MM.1S (cell line): ENCODE measurements around the gene ASIC2.

ENCODE experiments used
- DNase-seq: peaks from one replicate; pipeline ENCODE4 v3.0.0-alpha.2; 2015
- H2AFZ ChIP-seq: fragments of 300-600 bp; sonication (generic); 2 replicates; pipeline ENCODE4 v1.6.0; 2016; ENCODE audit warnings: antibody characterized with exemption, low read length
- H3F3A ChIP-seq: fragments of 300-600 bp; sonication (generic); 2 replicates; pipeline ENCODE4 v1.6.1; 2016; ENCODE audit warnings: mild to moderate bottlenecking, antibody characterized with exemption, low read length, moderate library complexity, mixed read lengths; ENCODE audit not compliant: insufficient read depth
- H3K27ac ChIP-seq: fragments of 300-600 bp; sonication (generic); 2 replicates; pipeline ENCODE4 v1.5.1; 2016; ENCODE audit warnings: mild to moderate bottlenecking, low read length
- H3K27me3 ChIP-seq: fragments of 300-600 bp; sonication (generic); replicated peaks from 2 replicates; pipeline ENCODE4 v1.6.0; 2016; ENCODE audit warnings: low read length; ENCODE audit not compliant: insufficient read depth
- H3K36me3 ChIP-seq: fragments of 300-600 bp; sonication (generic); replicated peaks from 2 replicates; pipeline ENCODE4 v1.6.1; 2016; ENCODE audit warnings: mild to moderate bottlenecking, low read length, mixed read lengths; ENCODE audit not compliant: insufficient read depth
- H3K4me1 ChIP-seq: fragments of 300-600 bp; sonication (generic); 2 replicates; pipeline ENCODE4 v1.6.1; 2016; ENCODE audit warnings: low read length, mixed read lengths
- H3K4me2 ChIP-seq: fragments of 300-600 bp; sonication (generic); 2 replicates; pipeline ENCODE4 v1.6.0; 2016; ENCODE audit warnings: low read depth, low read length
- H3K4me3 ChIP-seq: fragments of 300-600 bp; sonication (generic); 2 replicates; pipeline ENCODE4 v1.5.1; 2016; ENCODE audit warnings: low read length, mixed read lengths
- H3K79me2 ChIP-seq: fragments of 300-600 bp; sonication (generic); 2 replicates; pipeline ENCODE4 v1.6.1; 2016; ENCODE audit warnings: mixed run types, low read length, mixed read lengths
- H3K9ac ChIP-seq: fragments of 300-600 bp; sonication (generic); 2 replicates; pipeline ENCODE4 v1.6.1; 2016; ENCODE audit warnings: low read length, mixed read lengths
- H3K9me2 ChIP-seq: fragments of 300-600 bp; sonication (generic); replicated peaks from 2 replicates; pipeline ENCODE4 v1.6.1; 2016; ENCODE audit warnings: mild to moderate bottlenecking, low read length, mixed read lengths; ENCODE audit not compliant: insufficient read depth
- H3K9me3 ChIP-seq: fragments of 300-600 bp; sonication (generic); replicated peaks from 2 replicates; pipeline ENCODE4 v1.6.1; 2016; ENCODE audit warnings: mild to moderate bottlenecking, low read length, mixed read lengths; ENCODE audit not compliant: insufficient read depth
- H4K20me1 ChIP-seq: fragments of 300-600 bp; sonication (generic); 2 replicates; pipeline ENCODE4 v1.6.1; 2016; ENCODE audit warnings: mild to moderate bottlenecking, low read length, moderate library complexity, mixed read lengths; ENCODE audit not compliant: insufficient read depth
- CTCF ChIP-seq: fragments of 300-600 bp; sonication (generic); IDR thresholded peaks from 2 replicates; pipeline ENCODE4 v1.5.1; 2016; ENCODE audit warnings: antibody characterized with exemption, low read length, mixed read lengths
- EZH2 ChIP-seq: fragments of 300-600 bp; sonication (generic); optimal IDR thresholded peaks from 2 replicates; pipeline ENCODE3; 2017; ENCODE audit warnings: low read depth, mild to moderate bottlenecking, antibody characterized with exemption, low read length, mixed read lengths
- EZH2phosphoT487 ChIP-seq: fragments of 300-600 bp; sonication (generic); IDR thresholded peaks from 2 replicates; pipeline ENCODE4 v1.6.1; 2018; ENCODE audit warnings: antibody characterized with exemption, low read length

Gene ASIC2

GRCh38 chr17:33335491-33336173, 42.5 kb upstream of the ASIC2 start:
- H3K4me2 ChIP-seq = no peak overlapping the region
- H3K9me2 ChIP-seq = no peaks in the 10 kb centered on the region
- no peaks in the 10 kb centered on the region for H3K79me2 ChIP-seq
- no peaks in the 10 kb centered on the region for H3K9me3 ChIP-seq
- H4K20me1 ChIP-seq = no peaks in the 10 kb centered on the region
- H3K4me1 ChIP-seq = no peaks in the 10 kb centered on the region
- no peak overlapping the region for H3K9ac ChIP-seq
- no peak overlapping the region for H3K27ac ChIP-seq
- DNase-seq = no peak
- H3K36me3 ChIP-seq = no peaks in the 10 kb centered on the region
- H2AFZ ChIP-seq = no peak overlapping the region
- TF ChIP-seq EZH2phosphoT487 = no peak
- no peak for TF ChIP-seq CTCF
- TF ChIP-seq EZH2 = no peak
- H3K27me3 ChIP-seq = no peaks in the 10 kb centered on the region
- H3K4me3 ChIP-seq = no peak overlapping the region
- no peaks in the 10 kb centered on the region for H3F3A ChIP-seq

- H3K27ac ChIP-seq = no peak overlapping the region
- no peak for TF ChIP-seq CTCF
- no peak for TF ChIP-seq EZH2phosphoT487
- no peak for DNase-seq
- H3K4me3 ChIP-seq = no peak overlapping the region
- no peak overlapping the region for H2AFZ ChIP-seq
- H3K4me2 ChIP-seq = no peak overlapping the region
- no peak overlapping the region for H3K9ac ChIP-seq
- H3K27me3 ChIP-seq = no peaks in the 10 kb centered on the region
- no peaks in the 10 kb centered on the region for H3K36me3 ChIP-seq
- H3K9me2 ChIP-seq = no peaks in the 10 kb centered on the region
- no peaks in the 10 kb centered on the region for H3K9me3 ChIP-seq
- no peaks in the 10 kb centered on the region for H4K20me1 ChIP-seq
- no peaks in the 10 kb centered on the region for H3K4me1 ChIP-seq
- no peaks in the 10 kb centered on the region for H3K79me2 ChIP-seq
- no peaks in the 10 kb centered on the region for H3F3A ChIP-seq
Measured at GRCh38 chr17:33334703-33335102, 41.6 kb upstream of the ASIC2 start.

GRCh38 chr17:33330877-33331276, 37.8 kb upstream of the ASIC2 start:
- Histone ChIP-seq H3F3A (no peaks in the 10 kb centered on the region), H3K27ac (no peak overlapping the region), H3K79me2 (no peaks in the 10 kb centered on the region), H3K4me1 (no peaks in the 10 kb centered on the region), H3K4me3 (no peak overlapping the region), H3K27me3 (no peaks in the 10 kb centered on the region), H2AFZ (no peak overlapping the region), H3K9me3 (no peaks in the 10 kb centered on the region), H3K9ac (no peak overlapping the region), H3K4me2 (no peak overlapping the region), H3K36me3 (no peaks in the 10 kb centered on the region), H3K9me2 (no peaks in the 10 kb centered on the region), H4K20me1 (no peaks in the 10 kb centered on the region)
- DNase-seq = no peak
- no peak for TF ChIP-seq CTCF
- no peak for TF ChIP-seq EZH2phosphoT487
- TF ChIP-seq EZH2 = no peak
